B cell (primary cell): ENCODE results near the gene RANBP10. TPM values are rescaled to one million over a fixed set of nuclear protein-coding genes. Genes with fewer than 3 reads are reported as not detected.
A peak's percentile ranks its signal among the peaks of the same experiment; 100 is the strongest.

Experiments used
- ATAC-seq: fragments of 200-7000 bp; cut with Tn5 transposase; one replicate; pipeline ENCODE4 v1.10.0; 2021; ENCODE audit warnings: low read depth, mild to moderate bottlenecking, moderate number of reproducible peaks, moderate library complexity
- CTCF ChIA-PET: fragments of 350-600 bp; sonication (Branson Sonifier 250); formaldehyde crosslinking; loops from one replicate; lab custom pipeline; 2021; ENCODE audit warnings: antibody characterized with exemption, inconsistent platforms; lab: Charles Lee
- POLR2A ChIA-PET: fragments of 350-600 bp; sonication (Branson Sonifier 250); formaldehyde crosslinking; loops from one replicate; lab custom pipeline; 2021; ENCODE audit warnings: antibody characterized with exemption; lab: Charles Lee
- DNase-seq: peaks from one replicate; pipeline ENCODE4 v3.0.0; 2013
- H2AFZ ChIP-seq: 2 replicates; pipeline ENCODE4 v1.6.1; 2012; ENCODE audit warnings: mild to moderate bottlenecking, low read depth, low read length; ENCODE audit not compliant: insufficient read depth, poor library complexity, severe bottlenecking
- H3K27ac ChIP-seq, 2 donors: 1 replicate in 1 of 2; 2 replicates in 1 of 2; pipeline ENCODE4 v1.5.1; 2012 to 2013; ENCODE audit warnings: low read length in 2 of 2, mild to moderate bottlenecking in 2 of 2, moderate library complexity in 1 of 2
- H3K27me3 ChIP-seq, 4 experiments: fragments of 200-600 bp in 1 of 4; sonication (generic) in 1 of 4; replicated peaks in 1 of 4; 1 replicate in 2 of 4; 2 replicates in 2 of 4; pipeline versions ENCODE4 v1.6.1 to v1.7.0; 2013 to 2016; ENCODE audit warnings: low read length in 3 of 4, mild to moderate bottlenecking in 2 of 4, mixed read lengths in 1 of 4, moderate library complexity in 1 of 4; ENCODE audit not compliant: insufficient read depth in 4 of 4, control insufficient read depth in 3 of 4; ENCODE audit errors: control extremely low read depth in 1 of 4
- H3K36me3 ChIP-seq, 2 experiments: replicated peaks in 1 of 2; 1 replicate in 1 of 2; 2 replicates in 1 of 2; pipeline versions ENCODE4 v1.6.1 to v1.7.1; 2013; ENCODE audit warnings: low read length in 1 of 2; ENCODE audit not compliant: insufficient read depth in 2 of 2, control insufficient read depth in 1 of 2; ENCODE audit errors: control extremely low read depth in 1 of 2, extremely low read depth in 1 of 2
- H3K4me1 ChIP-seq, 2 donors: fragments of 200-600 bp in 1 of 2; sonication (generic) in 1 of 2; 1 replicate in 1 of 2; 2 replicates in 1 of 2; pipeline versions ENCODE4 v1.5.1 to v1.6.1; 2013 to 2017; ENCODE audit warnings: low read length in 2 of 2; ENCODE audit not compliant: control insufficient read depth in 2 of 2, insufficient read depth in 2 of 2
- H3K4me2 ChIP-seq: replicated peaks from 2 replicates; pipeline ENCODE3; 2012; ENCODE audit warnings: mild to moderate bottlenecking, low read depth, low read length; ENCODE audit not compliant: poor library complexity, severe bottlenecking
- H3K4me3 ChIP-seq, 5 experiments: fragments of 200-600 bp in 1 of 5; sonication (generic) in 1 of 5; 1 replicate in 3 of 5; 2 replicates in 2 of 5; pipeline versions ENCODE4 v1.5.1 to v1.7.0; 2011 to 2016; ENCODE audit warnings: low read length in 4 of 5, mild to moderate bottlenecking in 4 of 5, low read depth in 2 of 5, control low read depth in 1 of 5, moderate library complexity in 1 of 5; ENCODE audit not compliant: insufficient read depth in 1 of 5; ENCODE audit errors: control extremely low read depth in 1 of 5, extremely low read depth in 1 of 5
- H3K79me2 ChIP-seq: fragments of 200-600 bp; sonication (generic); one replicate; pipeline ENCODE4 v1.6.0; 2016; ENCODE audit warnings: low read length; ENCODE audit not compliant: control insufficient read depth, insufficient read depth
- H3K9ac ChIP-seq: fragments of 200-600 bp; sonication (generic); 2 replicates; pipeline ENCODE4 v1.6.1; 2017; ENCODE audit warnings: mild to moderate bottlenecking, low read length, moderate library complexity
- H3K9me3 ChIP-seq, 3 donors: one replicate each; pipeline versions ENCODE4 v1.6.1 to v1.7.1; 2013; ENCODE audit warnings: low read length in 2 of 3; ENCODE audit not compliant: control insufficient read depth in 2 of 3, insufficient read depth in 1 of 3; ENCODE audit errors: control extremely low read depth in 1 of 3
- H4K20me1 ChIP-seq: 2 replicates; pipeline ENCODE4 v1.6.0; 2012; ENCODE audit warnings: mild to moderate bottlenecking, low read length; ENCODE audit not compliant: insufficient read depth, control insufficient read depth, poor library complexity, severe bottlenecking
- H3K27ac Mint-ChIP-seq: one replicate; pipeline ENCODE4 v1.8.0; 2021; ENCODE audit warnings: mixed read lengths
- H3K27me3 Mint-ChIP-seq: one replicate; pipeline ENCODE4 v1.8.0; 2021; ENCODE audit warnings: mixed read lengths
- H3K4me1 Mint-ChIP-seq: one replicate; pipeline ENCODE4 v1.8.0; 2021; ENCODE audit warnings: mixed read lengths
- H3K4me3 Mint-ChIP-seq: one replicate; pipeline ENCODE4 v1.8.0; 2021; ENCODE audit warnings: mixed read lengths
- H3K9me3 Mint-ChIP-seq: one replicate; pipeline ENCODE4 v1.8.0; 2022; ENCODE audit warnings: mixed read lengths; ENCODE audit not compliant: insufficient read depth
- EZH2 ChIP-seq: IDR thresholded peaks from 2 replicates; pipeline ENCODE4 v1.6.1; 2012; ENCODE audit warnings: borderline replicate concordance, low read depth, mild to moderate bottlenecking, moderate library complexity, low read length; ENCODE audit not compliant: insufficient read depth, poor library complexity, severe bottlenecking
- WGBS: methylation state at CpG from one replicate; pipeline ENCODE4 v1.1.5; 2013; ENCODE audit warnings: missing lambda C conversion rate; ENCODE audit not compliant: insufficient coverage; 5-methylcytosine and 5-hydroxymethylcytosine counted together
- intact Hi-C: fragments of 100-400 bp; cut with micrococcal nuclease; formaldehyde crosslinking; loops from one replicate; pipeline ENCODE4 v1.10.0; 2022
- polyA plus RNA-seq: library from polyadenylated mRNA; depleted of rRNA; stranded (reverse); fragments of >200 nt; gene quantifications from 2 replicates; pipeline ENCODE4 v1.2.3, GENCODE V29; 2012
- total RNA-seq, 2 donors: library from RNA; stranded (reverse); fragments of 120-200 nt in 1 of 2; gene quantifications; 1 replicate in 1 of 2; 2 replicates in 1 of 2; pipeline versions ENCODE4 v1.2.3 to v1.2.4, GENCODE V29; 2013 to 2022
- TF ChIP-seq, protein P1 (sequence below): fragments of 200-600 bp; IDR thresholded peaks from one replicate; pipeline ENCODE4 v1.8.0; 2022; ENCODE audit warnings: antibody characterized with exemption, mild to moderate bottlenecking

The RANBP10 gene
- total and polyA plus RNA-seq, 2 donors (not counting 1 experiment from before 2014, with no cell fraction given), result 29.0 to 32.2 TPM

DNA sequence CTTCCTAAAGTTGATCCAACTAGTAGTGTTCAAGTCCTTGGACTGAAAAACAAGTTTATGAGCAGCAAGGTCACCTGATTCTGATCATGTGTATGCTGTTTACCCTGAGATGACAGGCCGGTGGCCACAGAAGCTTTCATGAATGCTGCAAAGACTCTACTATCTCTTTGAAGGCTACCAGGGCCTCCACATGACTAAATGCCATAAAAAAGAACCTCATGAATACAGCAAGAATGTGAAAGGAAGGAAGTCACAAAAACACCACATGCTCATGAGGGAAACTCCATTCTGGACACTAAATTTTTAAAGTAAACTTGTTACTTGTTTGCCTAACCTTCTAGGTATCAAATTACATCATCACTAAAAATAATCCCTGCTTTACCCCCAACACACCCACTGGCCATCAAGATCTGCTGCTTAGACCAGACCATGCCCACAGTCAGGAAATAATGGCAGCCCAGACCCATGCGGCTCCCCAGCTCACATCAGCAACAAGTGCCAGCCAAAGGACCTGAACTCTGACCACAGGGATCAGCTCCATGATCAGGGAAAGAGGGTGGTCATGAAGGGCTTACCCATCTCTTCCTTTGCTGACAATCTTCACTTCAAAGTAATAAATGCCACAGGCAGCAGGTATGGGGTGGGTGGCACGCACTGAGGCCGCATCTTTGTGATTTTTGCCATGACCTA, 1.4 kb downstream of the RANBP10 start:
- DNase-seq, result no peak
- Histone ChIP-seq H3K4me2 (peak overlapping the region; percentile 92), H2AFZ (no peak overlapping the region), H4K20me1 (peaks cover 24% of the 10 kb centered on the region), H3K9ac (peak overlapping the region; percentile 86), H3K4me1 (peaks cover 56 to 66% of the 10 kb centered on the region in 2 donors), H3K9me3 (peaks cover 0 to 2% (median 0%) of the 10 kb centered on the region in 3 donors), H3K36me3 (peaks cover 4 to 16% of the 10 kb centered on the region in 2 experiments), H3K79me2 (peaks cover 68% of the 10 kb centered on the region), H3K4me3 (peak overlapping the region; percentile 5 to 99 (median 92)), H3K27me3 (no peaks in the 10 kb centered on the region), H3K27ac (peak overlapping the region; percentile 78 to 80)
- intact Hi-C loops, result loop anchor here (10.0 kb wide), 2 partner anchors 280 to 320 kb away; partner anchors contain the start of genes AGRP, ATP6V0D1 and RIPOR1
- H3K4me3 Mint-ChIP-seq, result peak overlapping the region; percentile 97
- TF ChIP-seq, protein P1, sequence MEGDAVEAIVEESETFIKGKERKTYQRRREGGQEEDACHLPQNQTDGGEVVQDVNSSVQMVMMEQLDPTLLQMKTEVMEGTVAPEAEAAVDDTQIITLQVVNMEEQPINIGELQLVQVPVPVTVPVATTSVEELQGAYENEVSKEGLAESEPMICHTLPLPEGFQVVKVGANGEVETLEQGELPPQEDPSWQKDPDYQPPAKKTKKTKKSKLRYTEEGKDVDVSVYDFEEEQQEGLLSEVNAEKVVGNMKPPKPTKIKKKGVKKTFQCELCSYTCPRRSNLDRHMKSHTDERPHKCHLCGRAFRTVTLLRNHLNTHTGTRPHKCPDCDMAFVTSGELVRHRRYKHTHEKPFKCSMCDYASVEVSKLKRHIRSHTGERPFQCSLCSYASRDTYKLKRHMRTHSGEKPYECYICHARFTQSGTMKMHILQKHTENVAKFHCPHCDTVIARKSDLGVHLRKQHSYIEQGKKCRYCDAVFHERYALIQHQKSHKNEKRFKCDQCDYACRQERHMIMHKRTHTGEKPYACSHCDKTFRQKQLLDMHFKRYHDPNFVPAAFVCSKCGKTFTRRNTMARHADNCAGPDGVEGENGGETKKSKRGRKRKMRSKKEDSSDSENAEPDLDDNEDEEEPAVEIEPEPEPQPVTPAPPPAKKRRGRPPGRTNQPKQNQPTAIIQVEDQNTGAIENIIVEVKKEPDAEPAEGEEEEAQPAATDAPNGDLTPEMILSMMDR, result no peak
- no peak for TF ChIP-seq EZH2
- ChIA-PET POLR2A (interaction anchor here (0.6 to 0.9 kb wide), 3 partner anchors 10 to 280 kb away, joined by 3 to 7 read pairs (median 4); no protein-coding TSS in a partner anchor), CTCF (interaction anchor here (2.7 kb wide), 1 partner anchor 10 kb away, joined by 10 read pairs; no protein-coding TSS in a partner anchor)
- H3K9me3 Mint-ChIP-seq, result no peaks in the 10 kb centered on the region
- ATAC-seq, result no peak
- 84% methylated on average over 3 of the region's 4 CpGs for WGBS
- H3K27ac Mint-ChIP-seq, result peak overlapping the region; percentile 84
- peaks cover 61% of the 10 kb centered on the region for H3K4me1 Mint-ChIP-seq
- H3K27me3 Mint-ChIP-seq, result no peaks in the 10 kb centered on the region

GRCh38 chr16:67803894-67804293, 2.5 kb downstream of the RANBP10 start:
- peaks cover 4 to 16% of the 10 kb centered on the region in 2 experiments for H3K36me3 ChIP-seq
- H2AFZ ChIP-seq, result no peak overlapping the region
- no peak overlapping the region for H3K9ac ChIP-seq
- peak overlapping the region; percentile 97 for H3K4me3 Mint-ChIP-seq
- peaks cover 31% of the 10 kb centered on the region for H4K20me1 ChIP-seq
- peak overlapping the region; percentile 95 for H3K27ac Mint-ChIP-seq
- no CpG with 5 or more reads among the region's 3 CpGs for WGBS
- ChIA-PET CTCF (interaction anchor here (0.7 to 2.7 kb wide), 5 partner anchors 11 to 283 kb away, joined by 3 to 12 read pairs (median 3); no protein-coding TSS in a partner anchor), POLR2A (interaction anchor here (0.5 to 0.9 kb wide), 3 partner anchors 53 to 961 kb away, joined by 3 to 5 read pairs (median 4); no protein-coding TSS in a partner anchor)
- intact Hi-C loops, result loop anchor here (10.0 kb wide), 2 partner anchors 279 to 319 kb away; partner anchors contain the start of genes AGRP, ATP6V0D1 and RIPOR1
- no peaks in the 10 kb centered on the region for H3K27me3 ChIP-seq
- peak; percentile 81 for DNase-seq
- H3K4me2 ChIP-seq, result peak overlapping the region; percentile 52
- peaks cover 56 to 66% of the 10 kb centered on the region in 2 donors for H3K4me1 ChIP-seq
- peak overlapping the region; percentile 78 to 80 for H3K27ac ChIP-seq
- no peak overlapping the region for H3K4me3 ChIP-seq
- ATAC-seq, result peak; percentile 9
- TF ChIP-seq, protein P1, result no peak
- TF ChIP-seq EZH2, result no peak
- H3K27me3 Mint-ChIP-seq, result no peaks in the 10 kb centered on the region
- peaks cover 79% of the 10 kb centered on the region for H3K79me2 ChIP-seq
- H3K9me3 Mint-ChIP-seq, result no peaks in the 10 kb centered on the region
- H3K9me3 ChIP-seq, result no peaks in the 10 kb centered on the region
- H3K4me1 Mint-ChIP-seq, result peaks cover 65% of the 10 kb centered on the region
